Measurements from ENCODE around the gene OSGEP. TPM values are rescaled to one million over a fixed set of nuclear protein-coding genes. Genes with fewer than 3 reads are reported as not detected.

The OSGEP gene
- total RNA-seq, 1 experiment from 2014 or later, result 26.6 TPM

DNA sequence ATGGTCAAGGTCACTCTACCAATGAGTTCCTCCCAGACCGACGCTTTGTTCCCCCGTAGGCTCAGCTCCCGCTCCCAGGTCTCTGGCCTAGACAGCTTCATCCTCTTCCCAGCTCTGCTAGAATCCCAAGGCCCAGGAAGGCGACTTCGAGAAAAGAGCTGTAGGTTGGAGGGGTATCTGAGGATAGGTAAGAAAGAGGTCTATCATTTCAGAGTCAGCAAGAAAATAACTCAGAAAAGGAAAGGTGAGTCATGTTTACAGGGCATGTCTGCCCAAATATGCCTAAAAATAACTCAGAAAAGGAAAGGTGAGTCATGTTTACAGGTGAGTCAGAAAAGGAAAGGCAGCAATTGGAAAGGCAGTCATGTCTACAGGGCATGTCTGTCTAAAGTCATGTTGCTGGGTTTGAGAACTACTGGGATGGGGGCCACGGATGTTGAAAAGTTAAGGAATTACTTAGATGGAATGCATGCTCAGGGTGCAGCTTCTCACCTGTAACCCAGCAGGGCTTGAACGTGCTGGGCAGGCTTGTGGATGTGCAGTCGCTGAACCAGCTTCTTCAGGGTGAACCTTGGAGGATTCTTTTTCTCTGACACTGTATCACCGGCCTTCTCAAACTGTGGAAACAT lies 53.5 kb downstream of the OSGEP start:
- POLR2A ChIA-PET, result no interaction called here

DNA sequence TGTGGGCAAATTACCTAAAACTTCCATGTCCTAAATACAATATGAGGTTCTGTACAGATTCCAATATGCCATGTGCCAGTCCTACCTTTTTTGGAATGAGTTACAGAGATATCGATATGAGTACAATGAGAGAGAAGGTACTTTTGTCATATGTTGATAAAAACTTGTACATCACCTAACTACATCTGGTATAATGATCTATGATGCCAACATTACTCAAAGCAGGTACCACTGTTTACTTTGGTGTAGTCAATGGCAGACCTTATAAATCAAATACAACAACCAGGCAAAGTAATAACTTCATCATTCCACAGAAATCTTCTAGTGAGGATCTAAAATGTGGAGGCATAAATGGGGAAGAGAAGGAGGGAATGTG lies 54.0 kb downstream of the OSGEP start:
- intact Hi-C loops (cut with micrococcal nuclease; ENCODE audit: unreplicated experiment), result no loop called here
- ATAC-seq (no peak), DNase-seq (ENCODE audit: low read depth, low spot score) (no peak)
- no TSS peak for BruUV-seq (replicated peaks)
- H3K9me3 ChIP-seq (ENCODE audit: control insufficient read depth, insufficient read depth, low read depth, low read length), result no peaks in the 10 kb centered on the region
- TF ChIP-seq POLR2AphosphoS5 (IDR thresholded peaks at IDR 0.05; ENCODE audit: low read depth, low read length) (no peak), TCF7L2 (IDR thresholded peaks at IDR 0.05; ENCODE audit: low read depth, low read length) (no peak), SIN3A (IDR thresholded peaks at IDR 0.05; ENCODE audit: borderline replicate concordance, insufficient read depth, low read depth, low read length) (no peak)
- TF ChIP-seq, protein P1, sequence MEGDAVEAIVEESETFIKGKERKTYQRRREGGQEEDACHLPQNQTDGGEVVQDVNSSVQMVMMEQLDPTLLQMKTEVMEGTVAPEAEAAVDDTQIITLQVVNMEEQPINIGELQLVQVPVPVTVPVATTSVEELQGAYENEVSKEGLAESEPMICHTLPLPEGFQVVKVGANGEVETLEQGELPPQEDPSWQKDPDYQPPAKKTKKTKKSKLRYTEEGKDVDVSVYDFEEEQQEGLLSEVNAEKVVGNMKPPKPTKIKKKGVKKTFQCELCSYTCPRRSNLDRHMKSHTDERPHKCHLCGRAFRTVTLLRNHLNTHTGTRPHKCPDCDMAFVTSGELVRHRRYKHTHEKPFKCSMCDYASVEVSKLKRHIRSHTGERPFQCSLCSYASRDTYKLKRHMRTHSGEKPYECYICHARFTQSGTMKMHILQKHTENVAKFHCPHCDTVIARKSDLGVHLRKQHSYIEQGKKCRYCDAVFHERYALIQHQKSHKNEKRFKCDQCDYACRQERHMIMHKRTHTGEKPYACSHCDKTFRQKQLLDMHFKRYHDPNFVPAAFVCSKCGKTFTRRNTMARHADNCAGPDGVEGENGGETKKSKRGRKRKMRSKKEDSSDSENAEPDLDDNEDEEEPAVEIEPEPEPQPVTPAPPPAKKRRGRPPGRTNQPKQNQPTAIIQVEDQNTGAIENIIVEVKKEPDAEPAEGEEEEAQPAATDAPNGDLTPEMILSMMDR (IDR thresholded peaks at IDR 0.05), result no peak
- TF ChIP-seq, protein P2, sequence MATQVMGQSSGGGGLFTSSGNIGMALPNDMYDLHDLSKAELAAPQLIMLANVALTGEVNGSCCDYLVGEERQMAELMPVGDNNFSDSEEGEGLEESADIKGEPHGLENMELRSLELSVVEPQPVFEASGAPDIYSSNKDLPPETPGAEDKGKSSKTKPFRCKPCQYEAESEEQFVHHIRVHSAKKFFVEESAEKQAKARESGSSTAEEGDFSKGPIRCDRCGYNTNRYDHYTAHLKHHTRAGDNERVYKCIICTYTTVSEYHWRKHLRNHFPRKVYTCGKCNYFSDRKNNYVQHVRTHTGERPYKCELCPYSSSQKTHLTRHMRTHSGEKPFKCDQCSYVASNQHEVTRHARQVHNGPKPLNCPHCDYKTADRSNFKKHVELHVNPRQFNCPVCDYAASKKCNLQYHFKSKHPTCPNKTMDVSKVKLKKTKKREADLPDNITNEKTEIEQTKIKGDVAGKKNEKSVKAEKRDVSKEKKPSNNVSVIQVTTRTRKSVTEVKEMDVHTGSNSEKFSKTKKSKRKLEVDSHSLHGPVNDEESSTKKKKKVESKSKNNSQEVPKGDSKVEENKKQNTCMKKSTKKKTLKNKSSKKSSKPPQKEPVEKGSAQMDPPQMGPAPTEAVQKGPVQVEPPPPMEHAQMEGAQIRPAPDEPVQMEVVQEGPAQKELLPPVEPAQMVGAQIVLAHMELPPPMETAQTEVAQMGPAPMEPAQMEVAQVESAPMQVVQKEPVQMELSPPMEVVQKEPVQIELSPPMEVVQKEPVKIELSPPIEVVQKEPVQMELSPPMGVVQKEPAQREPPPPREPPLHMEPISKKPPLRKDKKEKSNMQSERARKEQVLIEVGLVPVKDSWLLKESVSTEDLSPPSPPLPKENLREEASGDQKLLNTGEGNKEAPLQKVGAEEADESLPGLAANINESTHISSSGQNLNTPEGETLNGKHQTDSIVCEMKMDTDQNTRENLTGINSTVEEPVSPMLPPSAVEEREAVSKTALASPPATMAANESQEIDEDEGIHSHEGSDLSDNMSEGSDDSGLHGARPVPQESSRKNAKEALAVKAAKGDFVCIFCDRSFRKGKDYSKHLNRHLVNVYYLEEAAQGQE (IDR thresholded peaks at IDR 0.05; ENCODE audit: insufficient read depth in 1 of 2, low read depth in 2 of 2, low read length in 1 of 2), result no peak
- ChIA-PET POLR2A (no interaction called here), CTCF (no interaction called here)
- H3K36me3 ChIP-seq (ENCODE audit: control insufficient read depth, insufficient read depth, low read length), result no peaks in the 10 kb centered on the region
- H3K27me3 ChIP-seq (ENCODE audit: control insufficient read depth, insufficient read depth, low read length), result no peaks in the 10 kb centered on the region
- no peak overlapping the region for H3K4me3 ChIP-seq (ENCODE audit: low read depth in 2 of 2, low read length in 2 of 2)
- H3K27ac ChIP-seq (ENCODE audit: low read length), result no peak overlapping the region
- in situ Hi-C loops (cut with HindIII; ENCODE audit: low pct_unique_long_range_greater_than_20kb, low sequenced_read_pairs), result no loop called here
- no peaks in the 10 kb centered on the region for H3K4me1 ChIP-seq (ENCODE audit: control insufficient read depth, insufficient read depth, low read length)

More for the DNA sequence above, 53.5 kb downstream of the OSGEP start:
- ATAC-seq, result peak; percentile 51; the same call in 1 of the 2 replicates
- Histone ChIP-seq H3K27me3 (ENCODE audit: control insufficient read depth, insufficient read depth, low read length) (no peaks in the 10 kb centered on the region), H3K9me3 (ENCODE audit: control insufficient read depth, insufficient read depth, low read depth, low read length) (no peaks in the 10 kb centered on the region), H3K27ac (ENCODE audit: low read length) (no peak overlapping the region), H3K4me1 (ENCODE audit: control insufficient read depth, insufficient read depth, low read length) (no peaks in the 10 kb centered on the region), H3K36me3 (ENCODE audit: control insufficient read depth, insufficient read depth, low read length) (no peaks in the 10 kb centered on the region), H3K4me3 (ENCODE audit: low read depth in 2 of 2, low read length in 2 of 2) (no peak overlapping the region)
- in situ Hi-C loops (cut with HindIII; ENCODE audit: low pct_unique_long_range_greater_than_20kb, low sequenced_read_pairs) (no loop called here), intact Hi-C loops (cut with micrococcal nuclease; ENCODE audit: unreplicated experiment) (no loop called here)
- TF ChIP-seq SIN3A (IDR thresholded peaks at IDR 0.05; ENCODE audit: borderline replicate concordance, insufficient read depth, low read depth, low read length) (no peak), TCF7L2 (IDR thresholded peaks at IDR 0.05; ENCODE audit: low read depth, low read length) (no peak), POLR2AphosphoS5 (IDR thresholded peaks at IDR 0.05; ENCODE audit: low read depth, low read length) (no peak)
- TF ChIP-seq, protein P2 (IDR thresholded peaks at IDR 0.05; ENCODE audit: insufficient read depth in 1 of 2, low read depth in 2 of 2, low read length in 1 of 2), result no peak
- TF ChIP-seq, protein P1 (IDR thresholded peaks at IDR 0.05), result no peak
- no peak for DNase-seq (ENCODE audit: low read depth, low spot score)
- no TSS peak for BruUV-seq (replicated peaks)
- CTCF ChIA-PET, result no interaction called here

Measured in Panc1 (cell line).